ENCODE measurements around the gene SDC3.

The SDC3 gene

GRCh38 chr1:30888975-30889374 lies 19.6 kb downstream of the SDC3 start:
- H3K79me2 ChIP-seq (ENCODE audit: control insufficient read depth, insufficient read depth, low read length) = no peaks in the 10 kb centered on the region
- no peak overlapping the region for H4K8ac ChIP-seq (ENCODE audit: low read depth, low read length)
- H3K36me3 ChIP-seq (ENCODE audit: control insufficient read depth, insufficient read depth, low read length) = no peaks in the 10 kb centered on the region
- no peak overlapping the region for H3K4me2 ChIP-seq (ENCODE audit: low read length)
- H2BK15ac ChIP-seq (replicated peaks; ENCODE audit: low read depth) = no peak overlapping the region
- no peak for DNase-seq
- no peak overlapping the region for H3K27ac ChIP-seq (ENCODE audit: low read depth, low read length)
- no peaks in the 10 kb centered on the region for H3K79me1 ChIP-seq (ENCODE audit: low read length)
- no peaks in the 10 kb centered on the region for H3K4me1 ChIP-seq (ENCODE audit: control insufficient read depth, low read depth, low read length)
- H2BK5ac ChIP-seq (ENCODE audit: low read length) = no peak overlapping the region
- no peak overlapping the region for H3K4me3 ChIP-seq (ENCODE audit: low read length)
- no peaks in the 10 kb centered on the region for H3K27me3 ChIP-seq (ENCODE audit: insufficient read depth, low read length, poor library complexity)
- no peak overlapping the region for H2BK120ac ChIP-seq (ENCODE audit: low read depth, low read length)
- H3K9ac ChIP-seq (ENCODE audit: low read length) = no peak overlapping the region
- H3K4ac ChIP-seq (ENCODE audit: low read depth, low read length) = no peak overlapping the region
- no CpG with 5 or more reads among the region's 3 CpGs for WGBS (ENCODE audit: extremely low coverage, insufficient coverage, low lambda C conversion rate)
- no peak overlapping the region for H2AK5ac ChIP-seq (ENCODE audit: low read length)
- no peak overlapping the region for H3K18ac ChIP-seq (ENCODE audit: low read length)
- H4K5ac ChIP-seq (ENCODE audit: low read length) = no peak overlapping the region
- H3K23ac ChIP-seq (ENCODE audit: low read length) = no peak overlapping the region
- no peak overlapping the region for H3K56ac ChIP-seq (ENCODE audit: low read length)

- no peak overlapping the region for H3K23ac ChIP-seq (ENCODE audit: low read length)
- H2BK15ac ChIP-seq (replicated peaks; ENCODE audit: low read depth) = no peak overlapping the region
- no peak overlapping the region for H4K5ac ChIP-seq (ENCODE audit: low read length)
- no peaks in the 10 kb centered on the region for H3K27me3 ChIP-seq (ENCODE audit: insufficient read depth, low read length, poor library complexity)
- H3K56ac ChIP-seq (ENCODE audit: low read length) = peak overlapping the region; percentile 45
- H3K27ac ChIP-seq (ENCODE audit: low read depth, low read length) = no peak overlapping the region
- no peak overlapping the region for H3K9ac ChIP-seq (ENCODE audit: low read length)
- H2BK120ac ChIP-seq (ENCODE audit: low read depth, low read length) = no peak overlapping the region
- no peaks in the 10 kb centered on the region for H3K79me1 ChIP-seq (ENCODE audit: low read length)
- no peak overlapping the region for H4K8ac ChIP-seq (ENCODE audit: low read depth, low read length)
- no peak overlapping the region for H3K4me3 ChIP-seq (ENCODE audit: low read length)
- no CpG with 5 or more reads among the region's 8 CpGs for WGBS (ENCODE audit: extremely low coverage, insufficient coverage, low lambda C conversion rate)
- no peak overlapping the region for H2BK5ac ChIP-seq (ENCODE audit: low read length)
- no peak for DNase-seq
- no peak overlapping the region for H3K4me2 ChIP-seq (ENCODE audit: low read length)
- no peaks in the 10 kb centered on the region for H3K4me1 ChIP-seq (ENCODE audit: control insufficient read depth, low read depth, low read length)
- H3K36me3 ChIP-seq (ENCODE audit: control insufficient read depth, insufficient read depth, low read length) = no peaks in the 10 kb centered on the region
- H3K18ac ChIP-seq (ENCODE audit: low read length) = peak overlapping the region; percentile 0
- H3K79me2 ChIP-seq (ENCODE audit: control insufficient read depth, insufficient read depth, low read length) = no peaks in the 10 kb centered on the region
- no peak overlapping the region for H2AK5ac ChIP-seq (ENCODE audit: low read length)
- peak overlapping the region; percentile 1 for H3K4ac ChIP-seq (ENCODE audit: low read depth, low read length)
Observed at GRCh38 chr1:30888391-30888790, 20.2 kb downstream of the SDC3 start.

GRCh38 chr1:30887485-30888315 lies 20.9 kb downstream of the SDC3 start:
- H4K8ac ChIP-seq (ENCODE audit: low read depth, low read length) = no peak overlapping the region
- no peak overlapping the region for H3K4me3 ChIP-seq (ENCODE audit: low read length)

GRCh38 chr1:30886710-30887428 lies 21.7 kb downstream of the SDC3 start:
- H3K23ac ChIP-seq (ENCODE audit: low read length) = no peak overlapping the region
- H3K9ac ChIP-seq (ENCODE audit: low read length) = no peak overlapping the region
- no peak overlapping the region for H4K8ac ChIP-seq (ENCODE audit: low read depth, low read length)
- H3K56ac ChIP-seq (ENCODE audit: low read length) = peak overlapping the region; percentile 66
- H3K36me3 ChIP-seq (ENCODE audit: control insufficient read depth, insufficient read depth, low read length) = no peaks in the 10 kb centered on the region
- no peak overlapping the region for H4K5ac ChIP-seq (ENCODE audit: low read length)
- H3K27ac ChIP-seq (ENCODE audit: low read depth, low read length) = no peak overlapping the region
- H2BK5ac ChIP-seq (ENCODE audit: low read length) = no peak overlapping the region
- H2BK15ac ChIP-seq (replicated peaks; ENCODE audit: low read depth) = no peak overlapping the region
- no peak overlapping the region for H3K4me3 ChIP-seq (ENCODE audit: low read length)
- no peaks in the 10 kb centered on the region for H3K4me1 ChIP-seq (ENCODE audit: control insufficient read depth, low read depth, low read length)
- no peak overlapping the region for H3K4me2 ChIP-seq (ENCODE audit: low read length)
- H3K79me1 ChIP-seq (ENCODE audit: low read length) = no peaks in the 10 kb centered on the region
- H3K27me3 ChIP-seq (ENCODE audit: insufficient read depth, low read length, poor library complexity) = no peaks in the 10 kb centered on the region
- H3K4ac ChIP-seq (ENCODE audit: low read depth, low read length) = no peak overlapping the region
- no CpG with 5 or more reads among the region's 12 CpGs for WGBS (ENCODE audit: extremely low coverage, insufficient coverage, low lambda C conversion rate)
- H3K18ac ChIP-seq (ENCODE audit: low read length) = no peak overlapping the region
- no peak for DNase-seq
- no peaks in the 10 kb centered on the region for H3K79me2 ChIP-seq (ENCODE audit: control insufficient read depth, insufficient read depth, low read length)
- no peak overlapping the region for H2AK5ac ChIP-seq (ENCODE audit: low read length)
- H2BK120ac ChIP-seq (ENCODE audit: low read depth, low read length) = no peak overlapping the region

More at GRCh38 chr1:30887485-30888315, 20.9 kb downstream of the SDC3 start:
- H3K4me1 ChIP-seq (ENCODE audit: control insufficient read depth, low read depth, low read length) = no peaks in the 10 kb centered on the region
- H3K27ac ChIP-seq (ENCODE audit: low read depth, low read length) = peak overlapping the region; percentile 3
- no peak overlapping the region for H2AK5ac ChIP-seq (ENCODE audit: low read length)
- H3K36me3 ChIP-seq (ENCODE audit: control insufficient read depth, insufficient read depth, low read length) = no peaks in the 10 kb centered on the region
- H3K18ac ChIP-seq (ENCODE audit: low read length) = peak overlapping the region; percentile 0
- no peak overlapping the region for H2BK120ac ChIP-seq (ENCODE audit: low read depth, low read length)
- no peak overlapping the region for H3K4me2 ChIP-seq (ENCODE audit: low read length)
- H3K56ac ChIP-seq (ENCODE audit: low read length) = peak overlapping the region; percentile 66
- H3K79me2 ChIP-seq (ENCODE audit: control insufficient read depth, insufficient read depth, low read length) = no peaks in the 10 kb centered on the region
- no peaks in the 10 kb centered on the region for H3K79me1 ChIP-seq (ENCODE audit: low read length)
- H3K4ac ChIP-seq (ENCODE audit: low read depth, low read length) = peak overlapping the region; percentile 1
- DNase-seq = peak; percentile 75
- H3K27me3 ChIP-seq (ENCODE audit: insufficient read depth, low read length, poor library complexity) = no peaks in the 10 kb centered on the region
- WGBS (ENCODE audit: extremely low coverage, insufficient coverage, low lambda C conversion rate) = no CpG with 5 or more reads among the region's 10 CpGs
- no peak overlapping the region for H2BK15ac ChIP-seq (replicated peaks; ENCODE audit: low read depth)
- no peak overlapping the region for H4K5ac ChIP-seq (ENCODE audit: low read length)
- peak overlapping the region; percentile 8 for H3K9ac ChIP-seq (ENCODE audit: low read length)
- H3K23ac ChIP-seq (ENCODE audit: low read length) = no peak overlapping the region
- H2BK5ac ChIP-seq (ENCODE audit: low read length) = no peak overlapping the region

- no peak overlapping the region for H3K27ac ChIP-seq (ENCODE audit: low read depth, low read length)
- H2AK5ac ChIP-seq (ENCODE audit: low read length) = no peak overlapping the region
- no peak overlapping the region for H2BK120ac ChIP-seq (ENCODE audit: low read depth, low read length)
- H3K56ac ChIP-seq (ENCODE audit: low read length) = no peak overlapping the region
- no peaks in the 10 kb centered on the region for H3K79me2 ChIP-seq (ENCODE audit: control insufficient read depth, insufficient read depth, low read length)
- H3K4ac ChIP-seq (ENCODE audit: low read depth, low read length) = no peak overlapping the region
- H3K4me3 ChIP-seq (ENCODE audit: low read length) = no peak overlapping the region
- H2BK5ac ChIP-seq (ENCODE audit: low read length) = no peak overlapping the region
- H4K8ac ChIP-seq (ENCODE audit: low read depth, low read length) = no peak overlapping the region
- no peak overlapping the region for H4K5ac ChIP-seq (ENCODE audit: low read length)
- no peak overlapping the region for H3K18ac ChIP-seq (ENCODE audit: low read length)
- no peak overlapping the region for H3K23ac ChIP-seq (ENCODE audit: low read length)
- H3K9ac ChIP-seq (ENCODE audit: low read length) = no peak overlapping the region
- WGBS (ENCODE audit: extremely low coverage, insufficient coverage, low lambda C conversion rate) = no CpG with 5 or more reads among the region's 17 CpGs
- no peaks in the 10 kb centered on the region for H3K27me3 ChIP-seq (ENCODE audit: insufficient read depth, low read length, poor library complexity)
- no peak for DNase-seq
- no peaks in the 10 kb centered on the region for H3K79me1 ChIP-seq (ENCODE audit: low read length)
- no peak overlapping the region for H2BK15ac ChIP-seq (replicated peaks; ENCODE audit: low read depth)
- H3K36me3 ChIP-seq (ENCODE audit: control insufficient read depth, insufficient read depth, low read length) = no peaks in the 10 kb centered on the region
- H3K4me2 ChIP-seq (ENCODE audit: low read length) = no peak overlapping the region
- H3K4me1 ChIP-seq (ENCODE audit: control insufficient read depth, low read depth, low read length) = no peaks in the 10 kb centered on the region
Observed at GRCh38 chr1:30885570-30886522, 22.7 kb downstream of the SDC3 start.

All from mesendoderm (in vitro differentiated cells).